Epithelial cell of esophagus (primary cell): ENCODE measurements around the gene MMP11.

Source experiments
- DNase-seq: peaks from one replicate; pipeline ENCODE4 v3.0.0; 2010; ENCODE audit warnings: low read depth
- H3K4me3 ChIP-seq: 2 replicates; pipeline ENCODE4 v1.5.1; 2011; ENCODE audit warnings: mild to moderate bottlenecking, low read length, control low read depth
- CTCF ChIP-seq: IDR thresholded peaks from 2 replicates; pipeline ENCODE4 v1.5.1; 2011; ENCODE audit warnings: low read depth, mild to moderate bottlenecking, low read length, control low read depth, inconsistent platforms; ENCODE audit not compliant: insufficient read depth; ENCODE audit errors: missing control alignments

The MMP11 gene

GRCh38 chr22:23803001-23803819, 30.6 kb downstream of the MMP11 start:
- H3K4me3 ChIP-seq, result no peak overlapping the region
- DNase-seq, result no peak
- no peak for TF ChIP-seq CTCF

DNA sequence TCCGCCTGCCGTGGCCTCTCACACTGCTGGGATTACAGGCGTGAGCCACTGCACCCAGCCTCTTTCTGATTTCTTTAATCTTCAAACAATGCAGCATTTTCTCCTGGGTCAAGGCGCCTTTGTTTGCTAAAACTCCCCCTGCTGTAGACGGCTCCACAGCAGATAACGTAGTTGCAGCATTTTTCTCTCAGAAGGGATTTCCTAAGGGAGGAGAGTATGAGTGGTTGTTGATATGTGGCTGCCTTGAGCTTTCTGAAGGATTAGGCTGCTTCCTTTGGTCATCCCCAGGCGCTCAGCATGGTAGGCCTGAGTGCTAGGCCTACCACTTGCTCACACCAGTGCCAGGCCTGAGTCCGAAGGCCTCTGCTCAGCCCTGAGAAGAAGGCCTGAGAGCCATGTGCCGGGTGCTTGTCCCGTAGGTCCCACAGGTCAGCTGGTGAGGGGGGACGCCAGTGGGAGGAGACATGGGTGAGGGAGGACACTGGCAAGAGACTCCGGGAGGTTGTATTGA, 32.2 kb downstream of the MMP11 start:
- no peak for TF ChIP-seq CTCF
- no peak for DNase-seq
- no peak overlapping the region for H3K4me3 ChIP-seq

DNA sequence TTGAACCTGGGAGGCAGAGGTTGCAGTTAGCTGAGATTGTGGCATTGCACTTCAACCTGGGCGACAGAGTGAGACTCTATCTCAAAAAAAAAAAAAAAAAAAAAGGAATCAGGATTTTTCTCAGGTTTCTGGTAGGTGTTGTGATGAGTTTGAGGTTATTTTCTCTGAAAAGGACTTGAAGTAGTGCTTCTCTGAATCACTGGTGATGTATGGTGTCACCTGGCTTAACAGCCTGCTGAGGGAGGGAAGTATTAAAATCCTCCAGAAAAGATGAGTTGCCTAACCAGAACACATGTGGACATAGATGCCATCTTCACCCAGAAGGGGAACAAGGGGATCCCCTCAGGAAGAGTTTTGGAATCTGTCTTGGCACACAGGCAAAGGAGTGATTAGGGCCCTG, 34.2 kb downstream of the MMP11 start:
- no peak for TF ChIP-seq CTCF
- no peak overlapping the region for H3K4me3 ChIP-seq
- no peak for DNase-seq

DNA sequence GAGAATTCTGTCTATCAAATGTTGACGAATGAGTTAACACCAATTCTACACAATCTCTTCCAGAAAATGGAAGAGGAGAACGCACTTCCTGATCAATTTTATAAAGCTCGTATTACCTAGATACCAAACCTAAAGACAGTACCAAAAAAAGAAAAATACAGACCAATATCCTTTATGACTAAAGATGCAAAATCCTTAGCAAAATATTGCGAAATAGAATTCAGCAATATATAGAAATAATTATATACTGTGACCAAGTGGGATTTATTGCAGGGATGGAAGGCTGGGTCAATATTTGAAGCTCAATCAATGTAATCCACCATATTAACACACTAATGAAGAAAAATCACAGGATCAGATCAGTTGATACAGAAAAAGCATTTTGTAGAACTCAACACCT, 39.7 kb downstream of the MMP11 start:
- no peak overlapping the region for H3K4me3 ChIP-seq
- TF ChIP-seq CTCF, result no peak
- no peak for DNase-seq

DNA sequence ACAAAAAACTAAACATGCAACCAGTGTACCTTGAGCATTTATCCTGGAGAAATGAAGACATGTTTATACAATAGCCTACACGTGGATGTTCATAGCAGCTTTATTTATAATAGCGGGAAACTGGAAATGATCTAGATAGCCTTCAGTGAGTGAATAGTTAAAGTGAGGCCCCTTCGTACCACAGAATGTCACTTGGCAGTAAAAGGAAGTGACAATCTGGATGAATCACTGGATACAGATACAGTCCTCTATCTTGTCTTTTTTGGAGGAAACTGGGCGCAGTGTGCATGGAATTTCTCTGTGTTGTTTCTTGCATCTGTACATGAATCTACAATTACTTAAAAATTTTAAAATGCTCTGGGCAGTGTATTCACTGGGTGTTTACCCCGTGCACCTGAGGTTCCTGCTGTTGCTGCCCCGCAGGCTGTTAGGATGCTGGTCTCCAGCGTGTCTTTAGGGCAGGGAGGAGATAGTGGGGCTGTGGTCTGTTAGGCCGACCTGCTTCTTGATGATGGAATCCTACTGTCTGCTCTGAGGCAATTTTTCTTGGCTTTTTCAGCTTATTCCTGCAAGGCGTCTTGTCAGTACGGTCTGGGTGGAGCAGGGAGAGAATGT, 43.0 kb downstream of the MMP11 start:
- TF ChIP-seq CTCF, result no peak
- no peak overlapping the region for H3K4me3 ChIP-seq
- no peak for DNase-seq

DNA sequence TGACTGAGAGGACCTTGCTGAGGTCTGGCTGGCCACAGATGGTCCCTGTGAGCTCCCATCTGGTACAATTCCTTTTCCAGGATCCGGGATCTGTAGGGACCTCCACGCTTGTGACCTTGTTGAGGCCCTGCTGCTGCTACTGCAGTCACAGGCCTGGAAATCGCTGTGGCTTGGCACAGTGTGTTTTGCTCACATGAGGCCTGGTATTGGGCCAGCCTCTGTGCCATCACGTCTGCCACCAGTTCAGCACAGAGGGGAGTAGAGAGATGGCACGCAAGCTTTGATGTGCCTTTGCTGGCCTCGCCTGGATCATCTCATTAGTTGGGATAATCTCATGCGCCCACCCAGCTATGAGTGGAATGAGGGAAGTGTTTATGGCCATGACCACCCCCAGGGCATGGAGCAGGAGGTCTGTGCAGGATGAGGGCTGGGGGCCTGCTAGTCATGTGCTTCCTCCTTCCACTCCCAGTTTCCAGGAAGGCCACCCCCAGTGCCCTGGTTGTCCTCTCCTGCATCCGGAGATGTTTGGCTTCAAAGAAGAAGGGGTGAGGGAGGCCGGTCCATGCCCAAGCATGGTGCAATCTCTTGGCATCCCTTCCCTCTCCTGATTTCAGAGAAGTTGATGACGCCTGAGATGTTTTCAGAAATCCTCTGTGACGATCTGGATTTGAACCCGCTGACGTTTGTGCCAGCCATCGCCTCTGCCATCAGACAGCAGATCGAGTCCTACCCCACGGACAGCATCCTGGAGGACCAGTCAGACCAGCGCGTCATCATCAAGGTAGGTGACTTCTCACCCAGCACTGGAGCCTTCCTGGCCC, 43.7 kb downstream of the MMP11 start:
- no peak for DNase-seq
- no peak for TF ChIP-seq CTCF
- H3K4me3 ChIP-seq, result no peak overlapping the region
